Lower lobe of right lung (tissue), 2 donors: ENCODE measurements around the gene NCKIPSD. TPM values are rescaled to one million over a fixed set of nuclear protein-coding genes. Genes with fewer than 3 reads are reported as not detected.
A peak's percentile ranks its signal among the peaks of the same experiment; 100 is the strongest.

Experiments
- ATAC-seq, 2 donors: fragments of 200-7000 bp; cut with Tn5 transposase; one replicate each; pipeline ENCODE4 v1.9.1; 2020 to 2022; ENCODE audit warnings: mild to moderate bottlenecking in 2 of 2, moderate library complexity in 2 of 2
- DNase-seq: peaks from one replicate; pipeline ENCODE4 v3.0.0-alpha.2; 2020
- H3K27ac ChIP-seq: fragments of 200-600 bp; one replicate; pipeline ENCODE4 v1.8.0; 2022
- H3K27me3 ChIP-seq: fragments of 200-600 bp; one replicate; pipeline ENCODE4 v1.8.0; 2022; ENCODE audit warnings: low read depth
- H3K36me3 ChIP-seq: fragments of 200-600 bp; one replicate; pipeline ENCODE4 v1.8.0; 2022; ENCODE audit warnings: mild to moderate bottlenecking
- H3K4me1 ChIP-seq: fragments of 200-600 bp; one replicate; pipeline ENCODE4 v1.8.0; 2022
- H3K4me3 ChIP-seq: fragments of 200-600 bp; one replicate; pipeline ENCODE4 v1.8.0; 2022; ENCODE audit warnings: mild to moderate bottlenecking
- H3K9me3 ChIP-seq: fragments of 200-600 bp; one replicate; pipeline ENCODE4 v1.8.0; 2022
- CTCF ChIP-seq: fragments of 200-600 bp; IDR thresholded peaks from one replicate; pipeline ENCODE4 v1.8.0; 2022; ENCODE audit warnings: antibody characterized with exemption, mild to moderate bottlenecking
- intact Hi-C: fragments of 100-400 bp; cut with DNase I; formaldehyde crosslinking; loops from one replicate; pipeline ENCODE4 v1.11.0; 2022
- total RNA-seq: library from RNA; stranded (reverse); fragmentation: NEBNext Ultra II Directional; extraction: Animal tissue kit (Norgen Biotek cat#: 25700); gene quantifications from one replicate; pipeline ENCODE4 v1.2.1, GENCODE V29; 2021
- donor health status: DM: no; HTN: yes; CAD: no; lungs with severe emphysema.

NCKIPSD gene
- total RNA-seq, 1 donor from 2014 or later: 20.7 TPM

DNA sequence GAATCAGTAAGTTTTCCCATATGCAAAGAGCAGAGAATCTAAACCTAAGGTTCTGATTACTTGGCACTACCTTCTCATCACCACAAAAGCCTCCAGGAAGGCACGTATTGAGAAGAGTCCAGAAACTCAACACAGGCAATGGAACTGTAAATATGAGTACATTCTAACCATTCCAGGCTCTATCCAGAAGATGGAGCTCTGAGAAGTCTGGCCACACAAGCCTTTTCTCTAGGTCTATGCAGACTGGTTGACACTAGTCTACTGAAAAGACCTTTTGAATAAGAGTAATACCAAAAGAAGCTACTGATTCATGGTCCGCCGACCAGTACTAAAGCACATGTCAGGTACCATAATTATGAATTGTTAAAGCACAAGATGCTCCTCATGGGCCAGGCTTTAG is 12.2 kb upstream of the NCKIPSD start:
- no peak overlapping the region for H3K27ac ChIP-seq

DNA sequence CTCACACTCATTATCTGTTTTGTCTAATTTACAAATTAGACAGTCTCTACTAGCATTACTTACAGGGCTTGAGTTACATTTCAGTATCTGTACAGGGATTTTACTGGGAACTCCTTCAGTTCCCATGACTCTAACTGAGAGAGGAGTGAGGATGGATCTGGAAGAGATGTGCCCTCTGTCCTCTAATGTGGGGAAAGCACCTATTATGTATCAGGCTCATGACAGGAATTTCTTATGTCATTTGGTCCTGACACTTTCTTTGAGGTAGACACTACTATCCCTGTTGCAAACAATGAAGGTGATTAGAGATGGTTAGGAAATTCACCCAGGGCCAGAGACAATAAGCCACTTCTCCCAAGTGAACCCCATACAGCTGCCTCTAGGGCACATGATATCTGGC is 10.9 kb upstream of the NCKIPSD start:
- H3K4me1 ChIP-seq: peaks cover 51% of the 10 kb centered on the region
- H3K36me3 ChIP-seq: peaks cover 65% of the 10 kb centered on the region
- no peak for ATAC-seq
- H3K4me3 ChIP-seq: no peak overlapping the region
- no peaks in the 10 kb centered on the region for H3K27me3 ChIP-seq
- TF ChIP-seq CTCF: no peak
- intact Hi-C loops: no loop called here
- DNase-seq: no peak
- H3K27ac ChIP-seq: no peak overlapping the region
- no peaks in the 10 kb centered on the region for H3K9me3 ChIP-seq

More for the DNA sequence above, 12.2 kb upstream of the NCKIPSD start:
- intact Hi-C loops: no loop called here
- Histone ChIP-seq H3K27me3 (no peaks in the 10 kb centered on the region), H3K4me3 (no peak overlapping the region), H3K4me1 (peaks cover 51% of the 10 kb centered on the region), H3K36me3 (peaks cover 52% of the 10 kb centered on the region), H3K9me3 (no peaks in the 10 kb centered on the region)
- TF ChIP-seq CTCF: no peak
- ATAC-seq (no peak), DNase-seq (no peak)

DNA sequence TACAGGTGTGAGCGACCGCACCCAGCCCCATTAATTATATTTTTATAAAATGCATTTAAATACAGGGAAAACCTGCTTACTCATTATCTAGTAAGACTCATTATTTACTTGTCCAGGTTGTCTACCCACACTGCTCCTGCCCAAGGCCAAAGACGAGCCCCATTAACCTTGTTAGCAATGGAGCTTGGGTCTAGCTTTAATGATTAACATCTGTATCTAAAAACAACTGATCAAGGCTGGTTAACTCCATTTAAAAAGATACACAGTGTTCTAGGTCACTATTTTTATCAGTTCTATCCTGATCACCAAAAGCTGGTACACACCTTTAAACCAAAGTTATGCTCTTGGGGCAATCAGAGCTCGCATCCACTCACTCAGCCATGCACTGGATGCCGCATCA is 10.4 kb upstream of the NCKIPSD start:
- Histone ChIP-seq H3K4me3 (no peak overlapping the region), H3K9me3 (no peaks in the 10 kb centered on the region), H3K4me1 (peaks cover 51% of the 10 kb centered on the region), H3K27me3 (no peaks in the 10 kb centered on the region), H3K27ac (no peak overlapping the region), H3K36me3 (peaks cover 70% of the 10 kb centered on the region)
- no peak for TF ChIP-seq CTCF
- ATAC-seq (no peak), DNase-seq (no peak)
- intact Hi-C loops: no loop called here

GRCh38 chr3:48695393-48695753 is 9.7 kb upstream of the NCKIPSD start:
- ATAC-seq: peak; percentile 47 to 54

GRCh38 chr3:48694610-48695392 is 9.1 kb upstream of the NCKIPSD start:
- H3K4me3 ChIP-seq: peak overlapping the region; percentile 41
- no peak for TF ChIP-seq CTCF
- H3K4me1 ChIP-seq: peaks cover 47% of the 10 kb centered on the region
- intact Hi-C loops: no loop called here
- no peaks in the 10 kb centered on the region for H3K9me3 ChIP-seq
- peak overlapping the region; percentile 79 for H3K27ac ChIP-seq
- ATAC-seq (peak; percentile 80 to 90), DNase-seq (peak; percentile 69)
- H3K27me3 ChIP-seq: no peaks in the 10 kb centered on the region
- H3K36me3 ChIP-seq: peaks cover 80% of the 10 kb centered on the region

More at GRCh38 chr3:48695393-48695753, 9.7 kb upstream of the NCKIPSD start:
- Histone ChIP-seq H3K27ac (peak overlapping the region; percentile 79), H3K36me3 (peaks cover 78% of the 10 kb centered on the region), H3K4me1 (peaks cover 47% of the 10 kb centered on the region), H3K27me3 (no peaks in the 10 kb centered on the region), H3K9me3 (no peaks in the 10 kb centered on the region), H3K4me3 (peak overlapping the region; percentile 41)
- no peak for DNase-seq
- intact Hi-C loops: no loop called here
- TF ChIP-seq CTCF: no peak
